H1 (cell line): ENCODE measurements around the gene TLR1.

Experiments
- CTBP2 ChIP-seq: IDR thresholded peaks from 2 replicates; pipeline ENCODE4 v1.7.0; 2011; ENCODE audit warnings: borderline replicate concordance, mild to moderate bottlenecking, moderate library complexity, mixed read lengths, low read length; ENCODE audit not compliant: insufficient read depth, insufficient read length
- CTCF ChIP-seq, 3 experiments: IDR thresholded peaks; 1 replicate in 2 of 3; 2 replicates in 1 of 3; pipeline versions ENCODE4 v1.5.1 to v1.6.1; 2011; ENCODE audit warnings: low read length in 3 of 3, mild to moderate bottlenecking in 3 of 3, inconsistent platforms in 2 of 3, low read depth in 1 of 3, moderate library complexity in 1 of 3; ENCODE audit not compliant: insufficient read depth in 1 of 3; ENCODE audit errors: control extremely low read depth in 1 of 3
- FOSL1 ChIP-seq: IDR thresholded peaks from 2 replicates; pipeline ENCODE4 v1.6.1; 2011; ENCODE audit warnings: mild to moderate bottlenecking, low read depth, low read length, moderate library complexity; ENCODE audit not compliant: insufficient read depth
- GABPA ChIP-seq: IDR thresholded peaks from 2 replicates; pipeline ENCODE4 v1.6.1; 2011; ENCODE audit warnings: mild to moderate bottlenecking, low read length, moderate library complexity, borderline replicate concordance; ENCODE audit not compliant: insufficient read depth
- JUND ChIP-seq: IDR thresholded peaks from 2 replicates; pipeline ENCODE4 v1.6.1; 2011; ENCODE audit warnings: mild to moderate bottlenecking, improper control_type of control experiment, low read length
- MAX ChIP-seq: IDR thresholded peaks from 2 replicates; pipeline ENCODE4 v1.6.1; 2012; ENCODE audit warnings: inconsistent platforms
- PHF8 ChIP-seq: fragments of 200-600 bp; sonication (generic); conservative IDR thresholded peaks from 2 replicates; pipeline ENCODE4 v1.7.1; 2012; ENCODE audit warnings: low read depth, mild to moderate bottlenecking, inconsistent platforms, low read length, moderate library complexity
- RAD21 ChIP-seq, 2 experiments: IDR thresholded peaks in 1 of 2; conservative IDR thresholded peaks in 1 of 2; 2 replicates each; pipeline ENCODE4 v1.6.1; 2011; ENCODE audit warnings: low read depth in 2 of 2, low read length in 2 of 2, improper control_type of control experiment in 1 of 2, inconsistent platforms in 1 of 2, mild to moderate bottlenecking in 1 of 2, moderate library complexity in 1 of 2
- TAF1 ChIP-seq: IDR thresholded peaks from 2 replicates; pipeline ENCODE4 v1.6.1; 2011; ENCODE audit warnings: mild to moderate bottlenecking, low read depth, low read length
- YY1 ChIP-seq: IDR thresholded peaks from 2 replicates; pipeline ENCODE4 v1.6.1; 2011; ENCODE audit warnings: low read depth, mild to moderate bottlenecking, low read length

GRCh38 chr4:38837334-38837733, 32.7 kb upstream of the TLR1 start:
- TF ChIP-seq CTBP2: no peak
- TF ChIP-seq CTCF (IDR thresholded peaks at IDR 0.05; ENCODE audit: control extremely low read depth in 1 of 3, insufficient read depth in 1 of 3, low read depth in 1 of 3, low read length in 3 of 3): no peak
- TF ChIP-seq FOSL1: no peak
- no peak for TF ChIP-seq MAX
- TF ChIP-seq JUND: no peak
- TF ChIP-seq PHF8: no peak
- no peak for TF ChIP-seq RAD21 (IDR thresholded peaks at IDR 0.05 in 1 of 2, conservative IDR thresholded peaks at IDR 0.05 in 1 of 2; ENCODE audit: low read depth in 2 of 2, low read length in 2 of 2)
- no peak for TF ChIP-seq GABPA
- TF ChIP-seq YY1: no peak
- TF ChIP-seq TAF1: no peak
